GM10847 (cell line): ENCODE measurements around the gene GOLIM4.

Source experiments
- POLR2A ChIP-seq: IDR thresholded peaks from 2 replicates; pipeline ENCODE4 v1.6.1; 2011; ENCODE audit not compliant: insufficient read length; ENCODE audit errors: extremely low read depth

GOLIM4 gene

DNA sequence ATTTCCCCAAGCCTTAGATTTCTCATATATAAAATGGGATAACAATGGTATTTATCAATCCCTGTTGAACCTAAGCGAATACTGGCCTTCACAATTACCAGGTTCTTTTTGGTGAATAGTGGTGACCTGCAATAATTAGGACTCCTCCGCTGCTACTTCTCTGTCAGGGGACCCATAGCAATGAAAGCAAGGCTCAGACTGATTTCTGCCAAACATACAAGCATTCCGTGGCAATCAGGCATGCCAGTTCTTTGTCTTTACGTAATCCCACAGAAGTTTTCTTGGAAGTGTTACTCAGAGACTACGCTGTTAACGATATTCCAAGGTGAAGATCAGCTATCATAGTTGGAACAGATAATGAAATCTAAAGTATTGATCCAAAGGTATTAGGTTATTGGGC is 105.7 kb downstream of the GOLIM4 start:
- TF ChIP-seq POLR2A, result no peak

DNA sequence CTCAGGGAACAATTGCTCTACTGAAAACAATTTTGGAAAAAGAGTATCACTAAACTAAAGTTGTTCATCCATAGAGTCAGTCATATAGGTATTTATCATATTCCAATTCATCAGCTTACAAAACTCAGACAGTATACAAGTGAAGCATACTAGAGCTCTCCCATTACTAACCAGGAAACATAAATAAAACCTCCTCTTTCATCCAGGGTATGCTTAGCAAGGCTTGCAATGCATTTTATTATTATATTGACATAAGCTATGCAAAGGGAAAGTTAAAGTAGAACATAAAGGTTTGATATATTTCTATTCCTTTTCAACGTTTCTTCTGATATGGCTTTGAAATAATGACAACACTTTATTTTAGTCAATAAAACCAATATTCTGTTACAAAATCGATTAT is 106.7 kb downstream of the GOLIM4 start:
- no peak for TF ChIP-seq POLR2A

DNA sequence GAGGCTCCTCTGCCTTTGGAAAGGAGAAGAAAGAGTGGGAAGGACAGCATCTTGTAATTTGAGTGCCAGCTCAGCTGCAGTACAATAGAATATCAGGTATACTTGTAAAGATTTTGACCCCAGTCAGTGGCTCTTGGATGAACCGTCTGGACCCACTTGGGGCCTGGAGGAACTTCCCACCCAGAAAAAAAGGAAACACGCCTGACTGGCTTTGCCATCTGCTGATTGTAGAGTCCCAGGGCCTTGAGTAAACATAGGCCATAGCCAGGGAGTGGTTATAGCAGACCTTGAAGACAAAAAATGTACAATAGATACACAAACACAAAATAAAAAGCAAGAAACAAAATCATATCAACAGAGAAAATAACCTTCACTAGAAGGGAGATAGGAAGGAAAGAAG is 112.1 kb downstream of the GOLIM4 start:
- TF ChIP-seq POLR2A, result no peak

DNA sequence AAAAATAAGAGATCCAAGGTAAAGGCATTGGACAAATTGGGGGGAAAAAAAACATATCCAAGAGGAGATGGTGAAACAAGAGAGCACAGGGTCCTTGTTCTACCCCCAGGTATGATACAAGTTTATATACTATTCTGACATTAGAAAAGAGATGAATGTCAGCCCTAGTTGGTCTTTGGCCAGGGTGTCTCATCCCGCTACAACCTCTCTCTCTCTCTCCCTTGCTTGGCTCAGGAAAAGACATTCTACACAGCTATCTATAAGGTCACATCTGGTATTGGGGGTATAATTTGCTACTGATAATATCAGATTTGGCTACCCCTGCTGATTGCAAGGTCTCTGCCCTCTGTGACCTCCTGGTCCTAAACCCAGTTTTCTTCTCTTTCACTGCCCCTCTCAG is 117.2 kb downstream of the GOLIM4 start:
- TF ChIP-seq POLR2A, result no peak

DNA sequence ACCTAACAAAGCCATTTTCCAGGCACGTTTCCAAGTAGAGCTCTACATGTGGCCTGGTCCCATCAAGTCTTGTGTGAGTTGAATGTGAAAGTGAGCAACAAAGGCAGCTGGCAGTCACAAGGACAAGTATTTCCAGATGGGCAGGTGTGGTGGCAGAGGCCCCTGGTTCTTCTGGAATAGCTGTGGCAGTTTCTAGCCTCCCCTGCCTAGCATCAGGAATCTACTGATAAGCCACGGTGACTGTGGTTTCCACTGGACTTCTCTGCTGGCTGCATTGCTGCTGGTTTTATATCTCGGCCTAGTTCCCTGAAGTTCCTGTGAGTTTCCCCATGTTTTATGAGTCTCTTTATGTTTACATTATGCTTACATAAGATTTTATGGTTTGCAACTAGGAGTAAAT is 117.7 kb downstream of the GOLIM4 start:
- no peak for TF ChIP-seq POLR2A

DNA sequence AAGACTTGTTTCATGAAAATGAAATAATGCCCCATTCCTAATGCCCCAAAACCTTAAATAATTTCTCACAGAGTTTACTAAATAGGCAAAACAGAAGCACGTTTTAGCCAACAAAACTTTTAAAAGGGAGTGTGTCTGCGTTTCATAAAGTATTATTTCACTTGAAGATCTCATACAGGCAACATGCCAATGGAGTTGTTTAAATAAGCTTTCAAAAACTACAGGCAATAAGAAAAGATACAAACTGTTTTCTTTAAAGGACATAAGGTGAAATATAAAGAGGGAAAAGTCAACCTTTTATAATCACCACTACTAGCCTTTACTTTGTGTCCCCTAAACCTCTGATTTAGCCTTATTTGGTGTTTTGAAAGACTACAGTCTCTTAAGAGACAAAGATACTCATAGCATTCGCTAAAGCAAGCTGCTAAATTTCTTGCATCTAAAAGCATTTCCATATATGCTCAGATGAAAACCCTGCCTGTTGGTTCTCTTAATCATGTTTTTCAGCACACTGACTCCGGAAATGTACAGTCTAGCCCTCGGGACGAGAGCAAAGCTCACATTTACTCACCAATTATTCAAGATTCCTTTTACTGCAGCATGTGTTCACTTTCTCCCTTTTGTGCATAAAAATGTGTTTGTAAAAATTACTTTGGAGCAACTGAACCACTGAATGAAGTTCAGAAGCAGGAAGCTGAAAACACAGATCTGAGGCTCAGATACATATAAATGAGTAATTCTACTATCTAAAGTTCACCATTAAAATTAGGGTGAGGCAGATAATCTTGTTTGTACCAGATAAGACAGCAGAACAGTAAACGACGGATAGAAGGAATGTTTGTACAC is 119.0 kb downstream of the GOLIM4 start:
- TF ChIP-seq POLR2A, result no peak

DNA sequence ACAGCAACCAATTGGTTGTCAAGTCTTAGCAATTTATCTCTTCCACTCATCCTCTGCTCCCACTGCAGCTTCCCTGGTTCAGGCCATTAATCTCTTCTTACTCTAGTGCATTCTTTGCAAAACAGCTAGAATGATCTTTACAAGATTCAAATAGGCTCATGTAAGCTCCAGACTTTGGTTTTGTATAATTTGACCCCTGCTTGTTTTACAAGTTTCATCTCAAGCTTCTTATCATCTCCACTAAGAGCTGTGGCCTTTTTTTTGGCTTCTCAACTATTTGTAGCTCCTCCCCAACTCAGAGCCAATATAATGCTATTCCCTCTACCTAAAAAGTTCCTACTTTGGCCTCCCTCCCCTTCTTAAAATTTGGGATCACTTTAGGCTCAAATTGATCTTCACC is 121.8 kb downstream of the GOLIM4 start:
- TF ChIP-seq POLR2A, result no peak

DNA sequence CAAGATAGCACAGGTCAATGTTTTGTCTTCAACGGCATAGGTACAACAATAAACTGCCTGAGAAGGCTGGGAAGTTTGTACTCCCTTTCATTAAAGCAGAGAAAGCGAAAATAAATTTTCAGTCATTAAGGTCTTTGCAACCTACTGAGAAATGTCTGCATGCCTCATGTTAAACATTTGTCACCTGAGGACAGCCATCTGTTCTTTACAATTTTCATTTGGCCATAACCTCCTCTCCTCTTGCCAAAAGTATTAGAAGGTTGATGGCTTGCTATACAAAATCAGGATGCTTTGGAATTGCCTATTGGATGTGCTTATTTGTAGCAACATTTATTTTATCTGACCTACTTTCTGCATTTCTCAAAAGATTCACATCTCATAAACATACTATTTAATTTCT is 122.7 kb downstream of the GOLIM4 start:
- no peak for TF ChIP-seq POLR2A

DNA sequence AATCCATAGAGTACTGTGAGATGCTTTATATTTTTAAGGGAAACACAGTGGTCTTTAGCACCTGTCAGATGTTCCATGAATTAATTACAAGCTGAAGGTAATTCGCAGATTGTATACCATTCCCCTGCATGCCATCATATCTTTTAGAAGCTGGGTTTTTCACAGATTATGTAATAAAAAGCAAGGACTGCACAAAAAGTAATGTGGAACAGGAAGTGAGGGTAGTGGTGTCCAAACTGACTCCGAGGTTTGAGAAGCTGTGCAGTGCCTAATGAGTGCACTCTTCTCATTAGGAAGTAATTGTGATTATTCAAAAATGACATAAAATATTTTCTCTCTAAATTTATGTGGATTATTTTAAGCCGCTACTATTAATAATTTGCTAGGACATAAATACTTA is 123.2 kb downstream of the GOLIM4 start:
- no peak for TF ChIP-seq POLR2A

DNA sequence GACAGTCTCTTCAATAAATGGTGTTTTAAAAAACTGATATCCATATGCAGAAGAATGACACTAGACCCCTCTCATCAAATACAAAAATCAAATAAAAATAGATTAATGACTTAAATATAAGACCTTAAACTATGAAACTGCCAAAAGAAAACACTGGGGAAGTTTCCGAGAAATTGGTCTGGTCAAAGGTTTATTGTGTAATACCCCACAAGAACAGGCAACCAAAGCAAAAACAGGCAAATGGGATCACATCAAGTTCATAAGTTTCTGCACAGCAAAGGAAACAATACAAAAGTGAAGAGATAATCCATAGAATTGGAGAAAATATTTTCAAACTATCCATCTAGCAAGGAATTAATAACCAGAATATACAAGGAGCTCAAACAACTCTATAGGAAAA is 126.2 kb downstream of the GOLIM4 start:
- no peak for TF ChIP-seq POLR2A

DNA sequence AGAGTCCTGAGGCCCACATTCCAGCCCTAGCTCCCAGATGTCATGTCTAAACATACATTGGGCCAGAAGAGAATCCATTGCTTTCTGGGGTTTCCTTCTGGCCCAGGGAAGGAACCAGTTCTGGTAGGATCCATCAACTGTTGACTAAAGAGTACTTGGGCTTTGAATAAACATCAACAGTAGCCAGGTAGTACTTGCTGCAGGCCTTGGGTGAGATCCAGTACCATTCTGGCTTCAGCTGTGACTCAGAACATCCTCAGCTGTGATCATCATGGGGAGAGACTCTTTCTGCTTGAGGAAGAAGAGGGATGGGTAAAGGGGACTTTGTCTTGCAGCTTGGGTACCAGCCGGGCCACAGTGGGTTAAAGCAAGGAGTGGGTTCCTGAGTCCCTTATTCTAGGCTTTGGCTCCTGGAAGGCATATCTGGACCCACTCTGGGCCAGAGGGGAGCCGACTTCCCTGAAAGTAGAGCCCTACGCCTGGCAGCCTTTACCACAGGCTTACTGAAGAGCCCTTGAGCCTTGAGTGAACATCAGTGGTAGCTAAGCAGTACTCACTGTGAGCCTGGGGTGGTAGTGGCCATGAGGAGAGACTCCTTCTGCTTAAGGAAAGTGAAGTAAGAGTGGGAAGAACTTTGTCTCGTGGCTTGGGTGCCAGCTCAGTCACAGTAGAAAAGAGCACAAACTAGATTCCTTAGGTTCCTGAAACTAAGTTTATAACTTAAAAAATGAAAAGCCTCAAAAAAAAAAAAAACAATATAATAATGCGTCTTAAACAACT is 128.3 kb downstream of the GOLIM4 start:
- TF ChIP-seq POLR2A, result no peak
